Measurements from ENCODE around the gene SERPINA5. TPM values are rescaled to one million over a fixed set of nuclear protein-coding genes. Genes with fewer than 3 reads are reported as not detected.

SERPINA5 gene
- total and polyA plus RNA-seq, 2 of the 13 experiments (the other 11 are each of a cell fraction or from before 2014, with no cell fraction given) = 449 to 498 TPM

DNA sequence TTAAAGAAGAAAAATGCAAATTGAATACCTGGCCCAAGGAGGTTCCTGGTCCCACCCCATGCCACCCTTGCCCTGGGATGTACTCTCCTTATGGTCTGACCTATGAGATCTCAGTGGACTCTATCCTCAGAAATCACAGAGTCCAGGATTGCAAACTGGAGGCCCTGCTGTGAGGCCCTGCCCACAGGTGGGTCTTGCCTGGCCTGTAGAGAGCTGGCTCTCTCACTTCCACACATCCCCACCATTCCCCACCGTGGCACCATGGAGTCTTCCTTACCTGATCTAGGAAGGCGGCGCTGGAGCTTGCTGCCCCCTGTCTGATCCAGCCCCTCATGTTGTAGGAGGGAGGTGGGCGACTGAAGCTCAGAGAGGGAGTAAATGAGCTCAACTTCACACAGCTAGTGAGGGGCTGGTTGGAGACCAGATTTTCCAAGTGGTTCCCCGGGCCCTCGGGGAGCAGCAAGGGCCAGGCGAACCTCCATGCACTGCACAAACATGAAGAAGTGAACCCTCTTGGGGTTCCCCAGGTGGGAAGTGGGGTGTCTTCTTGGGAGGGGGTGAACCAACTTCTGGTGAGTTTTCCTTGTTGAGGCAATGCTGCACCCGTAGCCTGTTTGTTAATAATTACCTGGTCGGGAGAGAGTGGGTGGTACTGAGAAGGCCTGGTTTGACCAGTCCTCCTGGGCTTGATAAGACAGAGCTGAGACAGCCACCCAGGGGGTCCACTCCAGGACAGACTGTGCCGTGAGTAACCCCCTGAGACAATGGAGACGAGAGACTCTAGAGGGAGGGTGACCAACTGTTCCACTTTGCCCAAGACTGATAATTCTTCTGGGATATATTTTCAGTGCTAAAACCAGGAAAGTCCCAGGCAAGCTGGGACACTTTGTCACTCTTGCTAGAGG, 20.2 kb upstream of the SERPINA5 start, which contains the start of gene SERPINA4 (continued):
- TF ChIP-seq, protein P1, sequence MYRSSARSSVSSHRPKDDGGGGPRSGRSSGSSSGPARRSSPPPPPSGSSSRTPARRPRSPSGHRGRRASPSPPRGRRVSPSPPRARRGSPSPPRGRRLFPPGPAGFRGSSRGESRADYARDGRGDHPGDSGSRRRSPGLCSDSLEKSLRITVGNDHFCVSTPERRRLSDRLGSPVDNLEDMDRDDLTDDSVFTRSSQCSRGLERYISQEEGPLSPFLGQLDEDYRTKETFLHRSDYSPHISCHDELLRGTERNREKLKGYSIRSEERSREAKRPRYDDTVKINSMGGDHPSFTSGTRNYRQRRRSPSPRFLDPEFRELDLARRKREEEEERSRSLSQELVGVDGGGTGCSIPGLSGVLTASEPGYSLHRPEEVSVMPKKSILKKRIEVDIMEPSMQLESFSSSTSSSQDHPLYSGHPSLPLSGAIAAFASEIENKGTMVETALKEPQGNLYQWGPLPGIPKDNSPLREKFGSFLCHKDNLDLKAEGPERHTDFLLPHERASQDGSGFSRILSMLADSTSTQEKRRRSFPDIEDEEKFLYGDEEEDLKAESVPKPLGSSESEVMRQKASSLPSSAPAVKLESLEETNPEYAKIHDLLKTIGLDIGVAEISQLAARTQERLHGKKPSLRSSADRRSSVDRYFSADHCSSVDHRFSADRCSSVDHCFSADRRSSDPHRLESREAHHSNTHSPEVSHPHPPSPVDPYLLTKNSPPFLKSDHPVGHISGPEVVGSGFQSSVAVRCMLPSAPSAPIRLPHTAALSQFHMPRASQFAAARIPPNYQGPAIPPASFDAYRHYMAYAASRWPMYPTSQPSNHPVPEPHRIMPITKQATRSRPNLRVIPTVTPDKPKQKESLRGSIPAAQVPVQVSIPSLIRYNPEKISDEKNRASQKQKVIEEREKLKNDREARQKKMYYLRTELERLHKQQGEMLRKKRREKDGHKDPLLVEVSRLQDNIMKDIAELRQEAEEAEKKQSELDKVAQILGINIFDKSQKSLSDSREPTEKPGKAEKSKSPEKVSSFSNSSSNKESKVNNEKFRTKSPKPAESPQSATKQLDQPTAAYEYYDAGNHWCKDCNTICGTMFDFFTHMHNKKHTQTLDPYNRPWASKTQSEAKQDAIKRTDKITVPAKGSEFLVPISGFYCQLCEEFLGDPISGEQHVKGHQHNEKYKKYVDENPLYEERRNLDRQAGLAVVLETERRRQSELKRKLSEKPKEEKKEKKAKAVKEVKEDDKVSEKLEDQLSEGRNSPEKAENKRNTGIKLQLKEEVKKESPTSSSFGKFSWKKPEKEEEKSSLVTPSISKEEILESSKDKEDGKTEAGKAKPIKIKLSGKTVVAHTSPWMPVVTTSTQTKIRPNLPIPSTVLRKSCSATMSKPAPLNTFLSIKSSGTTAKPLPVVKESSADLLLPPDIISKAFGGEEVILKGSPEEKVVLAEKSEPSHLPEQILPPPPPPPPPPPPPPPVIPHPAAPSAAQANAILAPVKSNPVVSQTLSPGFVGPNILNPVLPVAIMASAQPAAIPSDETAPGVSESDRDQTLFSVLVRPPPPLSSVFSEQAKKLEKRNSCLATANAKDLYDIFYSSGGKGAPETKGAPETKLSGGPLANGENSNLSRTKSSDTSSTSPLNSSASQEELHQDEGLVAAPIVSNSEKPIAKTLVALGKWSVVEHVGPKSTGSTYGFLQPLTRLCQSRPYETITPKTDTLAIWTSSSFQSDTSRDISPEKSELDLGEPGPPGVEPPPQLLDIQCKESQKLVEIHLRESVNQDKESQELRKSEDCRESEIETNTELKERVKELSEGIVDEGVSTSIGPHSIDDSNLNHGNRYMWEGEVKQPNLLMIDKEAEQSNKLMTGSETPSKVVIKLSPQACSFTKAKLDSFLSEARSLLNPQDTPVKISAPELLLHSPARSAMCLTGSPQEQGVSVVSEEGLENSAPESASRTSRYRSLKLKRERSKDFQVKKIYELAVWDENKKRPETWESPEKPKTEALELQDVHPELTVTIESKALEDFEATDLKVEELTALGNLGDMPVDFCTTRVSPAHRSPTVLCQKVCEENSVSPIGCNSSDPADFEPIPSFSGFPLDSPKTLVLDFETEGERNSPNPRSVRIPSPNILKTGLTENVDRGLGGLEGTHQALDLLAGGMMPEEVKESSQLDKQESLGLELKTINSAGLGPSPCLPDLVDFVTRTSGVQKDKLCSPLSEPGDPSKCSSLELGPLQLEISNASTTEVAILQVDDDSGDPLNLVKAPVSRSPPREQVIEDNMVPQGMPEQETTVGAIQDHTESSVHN (CRISPR knock-in tag; IDR thresholded peaks at IDR 0.05) = no peak
- TF ChIP-seq, protein P2, sequence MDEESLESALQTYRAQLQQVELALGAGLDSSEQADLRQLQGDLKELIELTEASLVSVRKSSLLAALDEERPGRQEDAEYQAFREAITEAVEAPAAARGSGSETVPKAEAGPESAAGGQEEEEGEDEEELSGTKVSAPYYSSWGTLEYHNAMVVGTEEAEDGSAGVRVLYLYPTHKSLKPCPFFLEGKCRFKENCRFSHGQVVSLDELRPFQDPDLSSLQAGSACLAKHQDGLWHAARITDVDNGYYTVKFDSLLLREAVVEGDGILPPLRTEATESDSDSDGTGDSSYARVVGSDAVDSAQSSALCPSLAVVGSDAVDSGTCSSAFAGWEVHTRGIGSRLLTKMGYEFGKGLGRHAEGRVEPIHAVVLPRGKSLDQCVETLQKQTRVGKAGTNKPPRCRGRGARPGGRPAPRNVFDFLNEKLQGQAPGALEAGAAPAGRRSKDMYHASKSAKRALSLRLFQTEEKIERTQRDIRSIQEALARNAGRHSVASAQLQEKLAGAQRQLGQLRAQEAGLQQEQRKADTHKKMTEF (CRISPR knock-in tag; IDR thresholded peaks at IDR 0.05) = no peak
- no peak for TF ChIP-seq ZNF703 (CRISPR knock-in tag; IDR thresholded peaks at IDR 0.05; ENCODE audit: borderline replicate concordance)
- no peak for TF ChIP-seq FOXJ3 (CRISPR knock-in tag; IDR thresholded peaks at IDR 0.05; ENCODE audit: borderline replicate concordance)
- no peak for TF ChIP-seq ATF1 (CRISPR knock-in tag; IDR thresholded peaks at IDR 0.05)
- no peak for TF ChIP-seq MAFG (CRISPR knock-in tag; IDR thresholded peaks at IDR 0.05)
- TF ChIP-seq ZNF790 (CRISPR knock-in tag; IDR thresholded peaks at IDR 0.05; ENCODE audit: borderline replicate concordance) = no peak
- TF ChIP-seq, protein P3, sequence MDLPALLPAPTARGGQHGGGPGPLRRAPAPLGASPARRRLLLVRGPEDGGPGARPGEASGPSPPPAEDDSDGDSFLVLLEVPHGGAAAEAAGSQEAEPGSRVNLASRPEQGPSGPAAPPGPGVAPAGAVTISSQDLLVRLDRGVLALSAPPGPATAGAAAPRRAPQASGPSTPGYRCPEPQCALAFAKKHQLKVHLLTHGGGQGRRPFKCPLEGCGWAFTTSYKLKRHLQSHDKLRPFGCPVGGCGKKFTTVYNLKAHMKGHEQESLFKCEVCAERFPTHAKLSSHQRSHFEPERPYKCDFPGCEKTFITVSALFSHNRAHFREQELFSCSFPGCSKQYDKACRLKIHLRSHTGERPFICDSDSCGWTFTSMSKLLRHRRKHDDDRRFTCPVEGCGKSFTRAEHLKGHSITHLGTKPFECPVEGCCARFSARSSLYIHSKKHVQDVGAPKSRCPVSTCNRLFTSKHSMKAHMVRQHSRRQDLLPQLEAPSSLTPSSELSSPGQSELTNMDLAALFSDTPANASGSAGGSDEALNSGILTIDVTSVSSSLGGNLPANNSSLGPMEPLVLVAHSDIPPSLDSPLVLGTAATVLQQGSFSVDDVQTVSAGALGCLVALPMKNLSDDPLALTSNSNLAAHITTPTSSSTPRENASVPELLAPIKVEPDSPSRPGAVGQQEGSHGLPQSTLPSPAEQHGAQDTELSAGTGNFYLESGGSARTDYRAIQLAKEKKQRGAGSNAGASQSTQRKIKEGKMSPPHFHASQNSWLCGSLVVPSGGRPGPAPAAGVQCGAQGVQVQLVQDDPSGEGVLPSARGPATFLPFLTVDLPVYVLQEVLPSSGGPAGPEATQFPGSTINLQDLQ (CRISPR knock-in tag; IDR thresholded peaks at IDR 0.05) = peak; percentile 65; the same call in 1 of the 2 replicates
- no peak for TF ChIP-seq ELF4 (CRISPR knock-in tag; IDR thresholded peaks at IDR 0.05; ENCODE audit: borderline replicate concordance)
- no peak for TF ChIP-seq ZBTB8A (CRISPR knock-in tag; IDR thresholded peaks at IDR 0.05; ENCODE audit: borderline replicate concordance, low read depth)
- TF ChIP-seq, protein P4, sequence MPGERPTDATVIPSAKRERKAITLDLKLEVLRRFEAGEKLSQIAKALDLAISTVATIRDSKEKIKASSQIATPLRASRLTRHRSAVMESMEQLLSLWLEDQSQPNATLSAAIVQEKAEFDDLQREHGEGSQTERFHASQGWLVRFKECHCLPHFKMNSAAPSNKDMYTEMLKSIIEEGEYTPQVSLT (CRISPR knock-in tag; IDR thresholded peaks at IDR 0.05; ENCODE audit: borderline replicate concordance, low read depth) = no peak
- TF ChIP-seq, protein P5, sequence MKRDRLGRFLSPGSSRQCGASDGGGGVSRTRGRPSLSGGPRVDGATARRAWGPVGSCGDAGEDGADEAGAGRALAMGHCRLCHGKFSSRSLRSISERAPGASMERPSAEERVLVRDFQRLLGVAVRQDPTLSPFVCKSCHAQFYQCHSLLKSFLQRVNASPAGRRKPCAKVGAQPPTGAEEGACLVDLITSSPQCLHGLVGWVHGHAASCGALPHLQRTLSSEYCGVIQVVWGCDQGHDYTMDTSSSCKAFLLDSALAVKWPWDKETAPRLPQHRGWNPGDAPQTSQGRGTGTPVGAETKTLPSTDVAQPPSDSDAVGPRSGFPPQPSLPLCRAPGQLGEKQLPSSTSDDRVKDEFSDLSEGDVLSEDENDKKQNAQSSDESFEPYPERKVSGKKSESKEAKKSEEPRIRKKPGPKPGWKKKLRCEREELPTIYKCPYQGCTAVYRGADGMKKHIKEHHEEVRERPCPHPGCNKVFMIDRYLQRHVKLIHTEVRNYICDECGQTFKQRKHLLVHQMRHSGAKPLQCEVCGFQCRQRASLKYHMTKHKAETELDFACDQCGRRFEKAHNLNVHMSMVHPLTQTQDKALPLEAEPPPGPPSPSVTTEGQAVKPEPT (CRISPR knock-in tag; IDR thresholded peaks at IDR 0.05; ENCODE audit: low read depth) = no peak
